Measurements from ENCODE around the gene MYH10.
"Not testable (repeated sequence)": the region's sequence is repeated elsewhere in the genome, so short reads cannot be mapped to it uniquely, and the experiment has no call there.

Gene MYH10

DNA sequence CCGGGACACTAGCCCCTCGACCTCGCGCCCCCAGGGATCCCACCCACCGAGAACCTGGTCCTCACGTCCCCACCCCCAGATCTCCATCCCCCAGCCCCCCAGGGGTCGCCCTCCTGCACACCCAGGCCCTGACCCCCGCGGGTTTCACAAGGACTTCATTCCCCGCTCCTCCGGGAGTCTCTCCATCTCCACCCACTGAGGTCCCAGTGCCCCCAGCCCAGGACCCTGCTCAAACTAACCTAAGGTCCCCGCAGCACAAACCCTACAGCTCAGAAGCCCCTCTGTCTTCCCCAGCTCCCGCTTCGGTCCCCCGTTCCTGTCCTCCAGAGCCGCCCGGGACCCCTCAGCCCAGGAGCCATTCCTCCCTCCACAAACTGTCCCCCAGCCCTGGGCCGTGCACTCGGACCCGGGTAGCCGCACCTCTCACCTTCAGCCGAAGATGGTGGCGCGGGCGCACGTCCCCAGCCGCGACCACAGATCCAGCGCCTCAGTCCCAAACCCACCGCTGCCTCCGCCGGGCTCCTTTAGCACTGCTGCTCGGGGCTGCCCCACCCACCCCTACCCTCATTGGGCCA, at the start of gene MYH10:
Gene MYH10, minus strand, starts transcription at position 499 of the 575 bp plus-strand sequence. CDS start 7,479 bp downstream, outside the sequence.
- DNase-seq (ENCODE audit: low spot score), result no peak

DNA sequence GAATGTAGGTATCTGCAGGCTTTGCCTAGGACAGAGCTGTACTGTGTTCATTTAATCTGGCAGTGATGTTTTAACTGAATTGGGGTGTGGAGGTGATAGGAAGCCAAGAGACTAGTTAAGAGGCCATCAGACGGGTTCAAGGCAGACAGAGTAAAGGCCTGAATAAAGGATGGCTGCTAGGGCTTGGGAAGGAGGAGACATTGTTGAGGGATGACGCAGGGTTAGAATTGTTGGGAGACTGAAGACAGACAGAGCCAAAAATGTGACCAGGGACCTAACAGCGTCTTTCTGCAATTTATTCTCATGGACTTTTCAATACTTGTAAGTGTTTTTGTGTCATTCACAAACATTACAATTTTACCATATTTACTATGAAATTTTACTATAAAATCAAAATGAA, 48.6 kb upstream of the MYH10 start:
- no peak for DNase-seq (ENCODE audit: low spot score)

DNA sequence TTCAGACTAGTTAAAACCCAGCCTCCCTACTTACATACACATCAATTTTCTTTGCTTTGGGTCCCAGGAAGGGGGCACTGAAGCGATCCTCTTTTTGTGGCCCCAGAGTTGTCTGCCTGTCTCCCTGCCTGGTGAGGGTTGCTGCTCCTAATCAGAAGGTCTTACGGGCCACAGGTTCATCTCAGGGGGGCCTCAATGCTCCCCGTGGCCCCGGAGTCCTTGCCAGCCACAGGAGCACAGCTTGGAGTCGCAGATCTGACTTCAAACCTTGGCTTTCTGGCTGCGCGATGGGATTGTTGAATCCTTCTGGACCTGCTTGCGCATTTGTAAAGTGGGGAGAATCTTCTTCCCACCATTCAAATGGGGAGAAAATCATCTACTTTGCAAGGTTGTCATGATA, 44.8 kb upstream of the MYH10 start:
- DNase-seq (ENCODE audit: low spot score), result no peak

DNA sequence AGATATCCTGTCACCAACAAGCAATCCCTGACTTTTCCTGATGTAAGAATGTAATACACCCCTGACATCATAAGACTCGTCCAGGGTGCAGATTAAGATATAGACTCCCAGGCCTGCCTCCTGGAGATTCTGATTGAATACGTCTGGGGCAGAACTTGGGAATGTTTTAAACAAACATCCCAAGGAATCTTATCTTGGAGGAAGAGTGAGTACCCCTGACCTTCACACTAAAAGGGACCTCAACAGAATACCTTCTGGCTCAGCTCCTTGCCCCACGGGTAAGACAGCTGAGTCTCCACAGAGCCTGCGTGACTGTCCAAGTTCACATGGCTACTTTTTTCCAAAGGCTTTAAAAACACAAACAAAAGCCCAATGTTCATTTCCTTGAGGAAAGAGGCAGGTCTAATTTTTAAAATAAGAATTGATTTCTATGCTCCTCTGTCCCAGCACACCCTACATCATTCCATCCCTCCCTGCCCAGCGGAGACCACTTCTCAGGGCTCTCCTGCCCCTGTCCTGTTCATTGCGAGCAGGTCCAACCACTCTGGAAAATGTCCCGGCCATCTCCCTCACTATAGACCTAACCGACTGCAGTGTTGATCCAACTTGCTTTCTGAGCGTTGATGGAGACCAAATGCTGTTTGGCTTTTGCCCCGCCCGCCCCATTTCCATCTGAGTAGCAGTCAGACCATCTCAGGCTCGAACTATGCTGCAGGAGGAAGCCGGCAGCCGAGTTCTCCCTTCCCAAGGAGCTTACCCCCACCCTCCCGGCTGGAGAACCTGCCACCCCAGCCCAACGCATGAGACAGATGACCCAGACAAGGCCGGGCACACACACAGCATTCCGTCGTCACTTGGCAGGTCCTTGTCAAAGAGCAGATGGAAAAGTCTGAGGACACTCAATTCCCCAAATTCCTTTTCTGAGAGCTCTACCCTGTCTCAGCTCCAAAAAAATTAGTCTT, 44.1 kb upstream of the MYH10 start:
- DNase-seq (ENCODE audit: low spot score), result no peak

DNA sequence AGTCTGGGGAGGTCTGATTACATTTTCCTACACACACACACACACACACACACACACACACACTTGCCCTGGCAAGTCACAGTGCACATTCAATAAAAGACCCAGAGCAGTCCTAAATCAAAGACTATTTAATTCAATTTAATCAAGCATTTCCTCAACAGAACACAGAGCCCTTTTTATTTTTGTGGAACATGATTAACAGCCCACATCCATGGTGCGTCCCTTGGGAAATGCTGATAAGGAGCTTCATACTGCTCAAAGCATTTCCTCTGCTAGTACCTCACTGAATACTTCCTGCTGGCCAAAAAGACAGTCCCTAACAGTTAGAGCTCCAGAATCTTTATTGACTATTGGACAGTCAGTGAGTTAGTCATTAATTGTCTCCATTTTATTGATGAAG, 43.1 kb upstream of the MYH10 start:
- no peak for DNase-seq (ENCODE audit: low spot score)

DNA sequence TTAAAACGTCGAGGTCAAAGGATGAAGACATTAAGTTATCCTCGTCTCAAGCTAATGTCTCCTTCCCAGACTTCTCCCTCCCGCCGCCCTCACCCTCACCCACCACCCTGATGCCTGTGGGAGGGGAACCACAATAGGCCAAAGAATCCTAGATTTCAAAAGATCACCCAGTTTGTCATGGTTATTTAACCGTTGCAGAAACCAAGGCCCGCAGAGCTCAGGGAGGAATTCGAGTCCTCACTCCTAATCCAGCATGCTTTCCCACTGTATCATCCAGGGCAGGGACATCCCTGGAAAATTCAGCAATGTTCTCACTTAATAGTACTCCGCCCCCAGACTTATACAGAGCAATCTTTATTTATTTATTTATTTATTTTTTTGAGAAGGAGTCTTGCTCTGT, 41.8 kb upstream of the MYH10 start:
- no peak for DNase-seq (ENCODE audit: low spot score)

DNA sequence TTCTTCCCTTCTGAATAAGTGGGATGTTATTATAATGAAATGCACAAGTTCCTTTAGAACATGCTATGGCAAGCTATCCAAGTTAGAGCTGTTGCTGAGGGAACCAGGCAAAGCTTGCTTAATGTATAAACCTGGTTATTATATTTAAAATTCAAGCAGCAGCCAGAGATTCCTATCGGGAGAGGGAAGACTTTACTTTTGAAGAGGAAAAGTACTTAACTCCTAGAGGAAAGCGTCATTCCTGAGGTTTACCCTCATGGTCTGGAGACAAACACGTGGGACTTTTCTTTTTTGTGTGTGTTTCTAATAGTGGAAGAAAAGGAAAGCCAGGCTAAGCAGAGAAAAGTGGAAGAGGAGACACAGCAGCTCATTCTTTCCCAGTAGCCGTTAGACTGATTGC, 39.9 kb upstream of the MYH10 start:
- DNase-seq (ENCODE audit: low spot score), result no peak

DNA sequence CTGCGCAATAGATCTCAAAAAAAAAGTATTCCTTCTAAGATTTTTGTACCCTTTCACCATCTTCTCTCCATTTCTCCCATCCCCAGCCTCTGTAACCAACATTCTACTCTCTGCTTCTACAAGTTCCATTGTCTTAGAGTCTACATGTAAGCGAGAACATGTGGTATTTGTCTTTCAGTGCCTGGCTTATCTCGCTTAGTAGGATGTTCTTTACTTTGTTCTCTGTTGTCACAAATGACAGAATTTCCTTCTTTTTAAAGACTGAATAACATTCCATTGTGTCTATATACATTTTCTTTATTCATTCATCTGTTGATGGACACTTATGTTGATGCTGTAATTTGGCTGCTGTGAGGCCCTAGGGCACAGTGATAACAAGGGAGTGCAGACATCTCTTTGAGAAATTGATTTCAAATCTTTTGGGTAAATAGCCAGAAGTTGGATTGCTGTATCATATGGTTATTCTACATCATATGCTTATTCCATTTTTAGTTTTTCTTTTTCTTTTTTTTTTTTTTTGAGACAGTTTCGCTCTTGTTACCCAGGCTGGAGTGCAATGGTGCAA, 37.7 kb upstream of the MYH10 start:
- no peak for DNase-seq (ENCODE audit: low spot score)

DNA sequence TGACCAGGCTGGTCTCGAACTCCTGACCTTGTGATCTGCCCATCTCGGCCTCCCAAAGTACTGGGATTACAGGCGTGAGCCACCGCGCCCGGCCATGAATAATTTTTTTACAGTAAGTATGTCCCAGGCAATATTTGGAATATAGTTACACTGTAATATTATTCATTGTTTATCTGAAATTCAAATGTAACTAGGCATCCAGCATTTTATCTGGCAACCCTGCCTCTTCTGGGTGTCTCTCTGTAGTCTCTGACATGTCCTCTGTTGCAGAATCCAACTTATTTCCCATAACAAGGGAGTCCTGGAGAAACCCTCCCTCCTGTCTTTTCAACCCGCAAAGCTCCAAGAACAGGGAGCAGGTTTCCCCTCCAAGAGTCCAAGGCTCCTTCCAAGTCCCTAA, 36.9 kb upstream of the MYH10 start:
- DNase-seq (ENCODE audit: low spot score), result no peak

DNA sequence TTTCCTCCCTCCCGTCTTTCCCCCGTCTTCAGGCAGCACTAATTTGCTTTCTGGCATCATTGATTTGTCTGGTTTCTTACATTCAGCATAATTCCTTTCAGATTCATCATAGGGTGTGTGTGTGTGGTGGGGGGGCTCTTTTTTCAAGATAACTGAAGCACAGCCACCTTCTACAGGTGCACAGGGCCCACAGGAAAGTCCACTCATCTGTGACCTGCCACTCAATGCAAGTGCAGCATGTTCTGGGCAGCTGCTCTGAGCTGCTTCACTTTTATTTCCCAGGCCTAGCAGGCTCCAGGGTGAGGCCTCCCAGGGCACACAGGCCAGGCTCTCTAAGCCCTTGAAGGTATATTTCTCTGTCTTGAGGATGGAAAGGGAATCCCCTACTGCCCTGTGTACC, 35.2 kb upstream of the MYH10 start:
- DNase-seq (ENCODE audit: low spot score), result no peak

DNA sequence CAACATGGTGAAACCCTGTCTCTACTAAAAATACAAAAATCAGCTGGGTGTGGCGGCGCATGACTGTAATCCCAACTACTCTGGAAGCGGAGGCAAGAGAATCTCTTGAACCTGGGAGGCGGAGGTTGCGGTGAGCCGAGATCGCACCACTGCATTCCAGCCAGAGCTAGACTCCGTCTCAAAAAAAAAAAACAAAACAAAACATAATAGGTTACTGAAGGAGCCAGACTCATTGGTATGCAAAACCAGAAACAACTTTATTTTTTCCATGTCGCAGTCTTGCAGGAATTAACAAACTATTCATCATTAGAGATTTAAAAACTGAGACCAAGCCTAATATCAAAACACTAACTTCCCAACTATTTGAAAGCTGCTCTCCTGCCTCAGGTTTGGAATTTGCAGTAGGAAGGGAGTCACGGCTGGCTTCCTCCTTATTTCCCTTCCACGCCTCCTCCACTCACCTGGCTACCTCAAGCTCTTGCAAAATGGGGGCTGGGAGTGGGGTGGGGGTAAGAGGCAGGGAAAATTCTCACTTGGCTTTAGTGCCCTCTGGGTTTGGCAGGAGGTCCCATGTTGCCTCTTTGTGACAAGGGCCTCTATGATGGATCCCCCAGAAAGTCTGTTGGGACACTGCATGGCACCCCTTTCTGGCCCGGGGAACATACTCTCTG, 34.1 kb upstream of the MYH10 start:
- no peak for DNase-seq (ENCODE audit: low spot score)

DNA sequence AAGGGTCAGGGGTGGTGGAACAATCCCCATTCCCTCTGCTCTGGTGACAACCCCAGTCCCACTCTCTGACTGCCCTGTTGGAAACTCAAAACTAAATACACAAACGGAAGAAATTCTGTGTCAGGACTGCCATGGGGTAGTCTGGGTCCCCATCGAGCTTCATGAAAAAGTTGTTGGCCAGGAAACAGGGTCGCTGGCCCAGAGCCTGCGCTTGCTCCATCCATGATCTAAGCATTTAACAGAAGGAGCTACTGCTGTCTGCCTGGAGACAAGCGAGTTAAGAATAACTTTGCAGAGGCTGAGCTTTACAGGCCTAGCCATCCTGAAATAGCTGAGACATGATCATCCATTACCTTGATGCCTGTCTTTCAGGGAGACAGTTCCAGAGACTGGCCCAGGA, 32.4 kb upstream of the MYH10 start:
- DNase-seq (ENCODE audit: low spot score), result no peak

DNA sequence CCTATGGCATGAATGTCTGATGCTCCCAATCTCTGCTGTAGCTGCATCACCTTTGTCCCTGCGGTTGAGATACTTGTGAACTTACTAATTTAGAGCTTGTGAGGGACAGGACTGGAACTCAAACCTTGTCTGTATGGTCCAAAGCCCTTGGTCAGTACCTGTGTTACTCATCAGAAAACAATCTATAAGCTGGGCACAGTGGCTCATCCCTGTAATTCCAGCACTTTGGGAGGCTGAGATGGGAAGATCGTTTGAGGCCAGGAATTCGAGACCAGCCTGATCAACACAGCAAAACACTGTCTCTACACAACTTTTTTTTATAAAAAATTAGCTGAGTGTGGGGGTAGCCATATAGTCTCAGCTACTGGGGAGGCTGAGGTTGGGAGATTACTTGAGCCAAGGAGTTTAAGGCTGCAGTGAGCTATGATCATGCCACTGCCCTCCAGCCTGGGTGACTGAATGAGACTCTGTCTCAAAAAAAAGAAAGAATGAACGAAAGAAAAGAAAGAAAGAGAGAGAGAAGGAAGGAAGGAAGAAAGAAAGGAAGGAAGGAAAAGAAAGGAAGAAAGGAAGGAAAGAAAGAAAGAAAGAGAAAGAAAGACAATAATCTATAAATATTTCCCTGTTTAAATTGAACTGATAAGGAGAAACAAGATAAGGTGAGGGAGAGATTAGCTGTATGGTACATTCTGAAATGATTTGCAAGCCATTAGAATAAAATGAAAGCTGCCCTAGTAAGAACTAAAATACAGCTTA, 31.7 kb upstream of the MYH10 start:
- no peak for DNase-seq (ENCODE audit: low spot score)

DNA sequence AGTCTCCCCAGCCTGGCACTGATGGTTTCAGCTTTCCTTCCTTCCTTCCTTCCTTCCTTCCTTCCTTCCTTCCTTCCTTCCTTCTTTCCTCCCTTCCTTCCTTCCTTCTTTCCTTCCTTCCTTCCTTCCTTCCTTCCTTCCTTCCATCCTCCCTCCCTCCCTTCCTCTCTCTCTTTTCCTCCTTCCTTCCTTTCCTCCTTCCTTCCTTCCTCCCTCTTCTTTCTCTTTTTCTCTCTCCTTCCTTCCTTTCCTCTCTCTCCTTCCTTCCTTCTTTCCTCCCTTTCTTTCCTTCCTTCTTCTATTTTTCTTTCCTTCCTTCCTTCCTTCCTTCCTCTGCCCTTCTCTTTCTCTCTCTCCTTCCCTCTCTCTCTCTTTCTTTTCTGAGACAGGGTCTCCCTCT, 30.2 kb upstream of the MYH10 start:
- not testable (repeated sequence) for DNase-seq (ENCODE audit: low spot score)

DNA sequence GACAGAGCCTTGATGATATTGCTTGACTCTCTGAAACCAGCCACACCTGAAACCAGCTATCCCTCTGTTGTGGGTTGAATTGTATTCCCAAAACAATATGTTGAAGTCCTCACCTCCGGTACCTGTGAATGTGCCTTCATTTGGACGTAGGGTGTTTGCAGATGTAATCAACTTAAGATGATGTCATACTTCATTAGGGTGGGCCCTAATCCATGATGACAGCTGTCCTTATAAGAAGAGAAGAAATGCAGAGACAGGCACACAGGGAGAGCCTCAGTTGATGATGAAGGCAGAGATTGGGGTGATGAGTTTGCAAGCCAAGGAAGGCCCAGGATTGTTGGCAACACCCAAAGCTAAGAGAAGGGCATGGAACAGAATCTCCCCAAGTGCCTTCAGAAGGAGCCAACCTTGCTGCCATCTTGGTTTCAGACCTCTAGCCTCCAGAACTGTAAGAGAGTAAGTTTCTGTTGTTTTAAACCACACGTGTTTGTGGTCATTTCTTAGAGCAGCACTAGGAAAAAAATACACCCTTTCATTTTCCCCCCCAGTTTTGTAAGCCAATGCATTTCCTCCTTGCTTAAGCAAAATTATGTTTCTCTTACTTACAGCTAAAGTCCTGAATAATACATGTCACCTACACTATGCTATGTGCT, 29.4 kb upstream of the MYH10 start:
- DNase-seq (ENCODE audit: low spot score), result no peak

DNA sequence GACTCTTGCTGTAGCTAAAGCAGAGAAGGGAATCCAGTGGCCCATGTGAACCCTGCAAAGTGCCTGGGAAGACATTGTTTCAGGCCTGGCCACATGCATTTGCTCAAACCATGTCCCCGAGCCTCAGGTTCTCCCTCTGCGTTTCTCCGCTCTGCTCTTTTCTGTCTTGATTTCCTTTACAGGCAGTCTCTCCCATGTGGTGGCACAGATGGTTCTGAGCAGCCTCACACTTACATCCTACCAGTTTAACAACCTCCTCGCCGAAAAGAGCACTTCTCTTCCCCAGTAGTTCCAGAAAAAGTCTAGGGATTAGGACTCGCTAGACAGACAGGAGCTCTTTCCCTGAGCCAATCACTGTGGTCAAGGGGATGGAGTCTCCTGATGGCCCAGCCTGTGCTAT, 28.3 kb upstream of the MYH10 start:
- no peak for DNase-seq (ENCODE audit: low spot score)

DNA sequence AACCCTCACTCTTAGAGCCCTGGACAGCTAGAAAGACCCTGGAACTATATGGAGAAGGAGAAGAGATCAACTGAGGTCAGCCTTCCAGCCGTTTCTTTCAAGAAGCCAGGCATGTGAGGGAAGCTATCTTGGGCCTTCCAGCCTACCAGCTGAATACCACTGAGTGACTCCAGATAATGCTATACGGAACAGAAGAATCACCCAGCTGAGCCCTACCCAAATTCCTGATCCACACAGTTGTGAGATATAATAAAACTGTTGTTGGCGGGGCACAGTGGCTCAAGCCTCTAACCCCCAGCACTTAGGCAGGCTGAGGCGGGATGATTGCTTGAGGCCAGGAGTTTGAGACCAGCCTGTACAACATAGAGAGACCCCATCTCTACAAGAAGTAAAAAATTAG, 26.2 kb upstream of the MYH10 start:
- DNase-seq (ENCODE audit: low spot score), result no peak

DNA sequence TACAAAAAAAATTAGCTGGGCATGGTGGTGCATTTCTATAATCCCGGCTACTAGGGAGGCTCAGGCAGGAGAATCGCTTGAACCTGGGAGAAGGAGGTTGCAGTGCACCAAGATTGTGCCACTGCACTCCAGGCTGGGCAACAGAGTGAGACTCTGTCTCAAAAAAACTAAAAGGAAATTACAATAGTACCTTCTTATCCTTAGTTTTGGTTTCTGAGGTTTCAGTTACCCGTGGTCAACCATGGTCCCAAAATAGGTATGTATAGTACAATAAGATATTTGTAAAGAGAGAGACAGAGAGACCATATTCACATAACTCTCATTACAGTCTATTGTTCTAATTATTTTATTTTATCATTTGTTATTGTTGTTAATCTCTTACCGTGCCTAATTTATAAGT, 24.3 kb upstream of the MYH10 start:
- DNase-seq (ENCODE audit: low spot score), result no peak

DNA sequence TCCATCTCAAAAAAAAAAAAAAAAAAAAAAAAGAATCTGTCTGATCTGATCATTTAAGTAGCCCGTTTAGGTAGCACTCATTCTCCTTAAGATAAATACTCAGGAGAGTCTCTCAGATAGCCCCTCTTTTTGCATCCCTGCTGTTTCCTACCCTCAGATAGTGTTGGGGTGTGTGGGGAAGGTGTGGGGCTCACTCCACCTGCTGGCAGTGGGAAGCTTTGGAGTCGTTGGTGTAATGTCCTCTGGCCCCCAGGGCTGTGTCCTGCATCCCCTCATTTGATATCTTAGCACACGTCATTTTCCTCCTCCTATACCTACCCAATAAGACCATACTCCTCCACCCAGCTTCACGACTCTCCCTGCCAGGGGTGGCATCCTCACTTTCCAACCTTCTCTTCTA, 20.5 kb upstream of the MYH10 start:
- no peak for DNase-seq (ENCODE audit: low spot score)

DNA sequence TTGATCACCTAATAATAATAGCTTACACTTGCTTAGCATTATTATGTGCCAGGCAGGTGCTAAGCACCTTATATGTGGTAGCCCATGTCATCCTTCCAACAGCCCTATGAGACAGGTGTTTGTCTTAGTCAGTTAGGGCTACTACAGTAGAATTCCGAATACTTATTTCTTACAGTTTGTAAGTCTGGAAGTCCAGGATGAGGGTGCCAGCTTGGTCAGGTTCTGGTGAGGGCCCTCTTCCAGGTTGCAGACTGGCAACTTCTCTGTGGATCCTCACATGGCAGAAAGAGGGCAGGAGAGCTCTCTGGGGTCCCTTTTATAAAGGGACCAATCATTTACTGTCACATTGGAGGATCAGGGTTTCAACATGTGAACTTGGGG, 19.6 kb upstream of the MYH10 start:
- DNase-seq (ENCODE audit: low spot score), result no peak

Measured in CD4-positive, alpha-beta T cell treated with Interleukin-2 at 100 ng/mL for 4 hours (primary cell).